ENCODE results near the gene BIRC7. TPM values are rescaled to one million over a fixed set of nuclear protein-coding genes. Genes with fewer than 3 reads are reported as not detected.
"Not testable (repeated sequence)": the region's sequence is repeated elsewhere in the genome, so short reads cannot be mapped to it uniquely, and the experiment has no call there.

BIRC7 gene
- total RNA-seq, 4 donors from 2014 or later, result 29.4 to 53.1 (median 42.2) TPM

GRCh38 chr20:63220696-63221399 is 14.9 kb upstream of the BIRC7 start:
- no peak for DNase-seq (ENCODE audit: low spot score in 2 of 2)
- H3K4me1 ChIP-seq, result peaks cover 0 to 11% (median 6%) of the 10 kb centered on the region in 4 donors
- no peaks in the 10 kb centered on the region for H3K9me3 ChIP-seq
- no peak for TF ChIP-seq CTCF (IDR thresholded peaks at IDR 0.05)
- no peak for TF ChIP-seq POLR2A (IDR thresholded peaks at IDR 0.05)
- no peak for TF ChIP-seq EP300 (IDR thresholded peaks at IDR 0.05)
- H3K36me3 ChIP-seq, result no peaks in the 10 kb centered on the region
- peaks cover 0 to 4% of the 10 kb centered on the region in 2 donors for H3K27me3 ChIP-seq
- H3K4me3 ChIP-seq, result no peak overlapping the region
- no peak overlapping the region for H3K27ac ChIP-seq
- WGBS, 2 donors, result 66 to 76% methylated on average over 8 to 9 of the region's 9 CpGs

- H3K4me3 ChIP-seq; H3K36me3 ChIP-seq; DNase-seq (ENCODE audit: low spot score in 2 of 2); H3K27ac ChIP-seq; H3K27me3 ChIP-seq; H3K9me3 ChIP-seq: not testable (repeated sequence)
- 73 to 74% methylated on average over 9 to 12 of the region's 12 CpGs for WGBS, 2 donors
- peaks cover 0 to 11% (median 4%) of the 10 kb centered on the region in 4 donors for H3K4me1 ChIP-seq
Measured at GRCh38 chr20:63221400-63222053, 14.2 kb upstream of the BIRC7 start.

- TF ChIP-seq CTCF (IDR thresholded peaks at IDR 0.05), result no peak
- TF ChIP-seq POLR2A (IDR thresholded peaks at IDR 0.05), result no peak
- no peak for TF ChIP-seq EP300 (IDR thresholded peaks at IDR 0.05)
- no peak overlapping the region for H3K27ac ChIP-seq
- 60 to 78% methylated on average over 3 to 7 of the region's 7 CpGs for WGBS, 2 donors
Measured at GRCh38 chr20:63222541-63222940, 13.2 kb upstream of the BIRC7 start.

GRCh38 chr20:63223121-63223825 is 12.4 kb upstream of the BIRC7 start:
- no peak overlapping the region for H3K4me3 ChIP-seq
- peaks cover 0 to 4% of the 10 kb centered on the region in 2 donors for H3K27me3 ChIP-seq
- 51 to 69% methylated on average over 12 of the region's 12 CpGs for WGBS, 2 donors
- DNase-seq (ENCODE audit: low spot score in 2 of 2), result peak in 1 of 2 donors; percentile 59
- no peak overlapping the region for H3K27ac ChIP-seq
- H3K4me1 ChIP-seq, result peaks cover 0 to 5% (median 0%) of the 10 kb centered on the region in 4 donors
- H3K36me3 ChIP-seq, result no peaks in the 10 kb centered on the region
- H3K9me3 ChIP-seq, result no peaks in the 10 kb centered on the region
- TF ChIP-seq POLR2A (IDR thresholded peaks at IDR 0.05) (no peak), CTCF (IDR thresholded peaks at IDR 0.05) (peak; percentile 65 to 71 (median 65)), EP300 (IDR thresholded peaks at IDR 0.05) (no peak)

More at GRCh38 chr20:63222541-63222940, 13.2 kb upstream of the BIRC7 start:
- Histone ChIP-seq H3K27me3 (peaks cover 0 to 4% of the 10 kb centered on the region in 2 donors), H3K4me3 (no peak overlapping the region), H3K4me1 (peaks cover 0 to 5% (median 0%) of the 10 kb centered on the region in 4 donors), H3K36me3 (no peaks in the 10 kb centered on the region), H3K9me3 (no peaks in the 10 kb centered on the region)
- DNase-seq (ENCODE audit: low spot score in 2 of 2), result no peak

GRCh38 chr20:63223826-63224207 is 11.9 kb upstream of the BIRC7 start:
- H3K27me3 ChIP-seq, result peaks cover 0 to 4% of the 10 kb centered on the region in 2 donors
- whole genome bisulfite sequencing, 2 donors, result 64 to 69% methylated on average over 4 to 6 of the region's 6 CpGs
- H3K4me1 ChIP-seq, result peaks cover 0 to 5% (median 0%) of the 10 kb centered on the region in 4 donors

More at GRCh38 chr20:63223826-63224207, 11.9 kb upstream of the BIRC7 start:
- H3K9me3 ChIP-seq, result no peaks in the 10 kb centered on the region
- TF ChIP-seq CTCF (IDR thresholded peaks at IDR 0.05) (no peak), POLR2A (IDR thresholded peaks at IDR 0.05) (no peak), EP300 (IDR thresholded peaks at IDR 0.05) (no peak)
- no peak for DNase-seq (ENCODE audit: low spot score in 2 of 2)
- H3K4me3 ChIP-seq, result no peak overlapping the region
- H3K36me3 ChIP-seq, result no peaks in the 10 kb centered on the region
- H3K27ac ChIP-seq, result no peak overlapping the region

All from tibial nerve (tissue), 4 donors.